Measurements from ENCODE around the gene PLEKHB2.

DNA sequence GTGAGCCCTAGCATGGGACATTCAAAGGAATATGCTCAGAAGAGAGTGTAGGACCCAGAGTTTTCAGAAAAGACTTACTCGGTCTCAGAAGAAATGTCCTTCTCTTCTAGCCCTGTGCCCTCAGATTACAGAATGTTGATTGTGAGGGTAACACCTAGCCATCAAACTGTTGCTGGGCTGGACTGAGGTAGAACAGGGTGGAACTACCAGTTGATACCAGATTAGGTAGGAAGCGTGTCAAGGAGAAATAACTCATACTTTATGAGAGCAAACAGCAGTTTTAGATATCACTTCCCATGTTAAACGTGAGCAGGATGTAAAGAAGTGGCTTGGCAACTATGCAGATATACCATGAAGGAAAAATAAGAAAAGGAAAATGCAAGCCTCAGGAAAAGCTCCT lies 22.8 kb downstream of the PLEKHB2 start:
- TF ChIP-seq, protein P1, sequence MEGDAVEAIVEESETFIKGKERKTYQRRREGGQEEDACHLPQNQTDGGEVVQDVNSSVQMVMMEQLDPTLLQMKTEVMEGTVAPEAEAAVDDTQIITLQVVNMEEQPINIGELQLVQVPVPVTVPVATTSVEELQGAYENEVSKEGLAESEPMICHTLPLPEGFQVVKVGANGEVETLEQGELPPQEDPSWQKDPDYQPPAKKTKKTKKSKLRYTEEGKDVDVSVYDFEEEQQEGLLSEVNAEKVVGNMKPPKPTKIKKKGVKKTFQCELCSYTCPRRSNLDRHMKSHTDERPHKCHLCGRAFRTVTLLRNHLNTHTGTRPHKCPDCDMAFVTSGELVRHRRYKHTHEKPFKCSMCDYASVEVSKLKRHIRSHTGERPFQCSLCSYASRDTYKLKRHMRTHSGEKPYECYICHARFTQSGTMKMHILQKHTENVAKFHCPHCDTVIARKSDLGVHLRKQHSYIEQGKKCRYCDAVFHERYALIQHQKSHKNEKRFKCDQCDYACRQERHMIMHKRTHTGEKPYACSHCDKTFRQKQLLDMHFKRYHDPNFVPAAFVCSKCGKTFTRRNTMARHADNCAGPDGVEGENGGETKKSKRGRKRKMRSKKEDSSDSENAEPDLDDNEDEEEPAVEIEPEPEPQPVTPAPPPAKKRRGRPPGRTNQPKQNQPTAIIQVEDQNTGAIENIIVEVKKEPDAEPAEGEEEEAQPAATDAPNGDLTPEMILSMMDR (IDR thresholded peaks at IDR 0.05): no peak
- TF ChIP-seq POLR2AphosphoS5 (IDR thresholded peaks at IDR 0.05) (no peak), POLR2A (IDR thresholded peaks at IDR 0.05; ENCODE audit: low read depth) (no peak), EP300 (IDR thresholded peaks at IDR 0.05) (no peak)

Data from esophagus muscularis mucosa (tissue), 4 donors.